HG02798 (cell line): ENCODE results near the gene CMIP.

ENCODE experiments used
- ATAC-seq: cut with Tn5 transposase; IDR thresholded peaks from one replicate; pipeline ENCODE4 v1.9.1; 2021; ENCODE audit warnings: mild to moderate bottlenecking; ENCODE audit not compliant: unreplicated experiment, poor library complexity

The CMIP gene

GRCh38 chr16:81491541-81492188 lies 47.1 kb downstream of the CMIP start:
- no peak for ATAC-seq

GRCh38 chr16:81492311-81492761 lies 47.7 kb downstream of the CMIP start:
- no peak for ATAC-seq

GRCh38 chr16:81492965-81493754 lies 48.6 kb downstream of the CMIP start:
- no peak for ATAC-seq

GRCh38 chr16:81493755-81494433 lies 49.3 kb downstream of the CMIP start:
- ATAC-seq, result no peak

- no peak for ATAC-seq
Observed at GRCh38 chr16:81494434-81494806, 49.8 kb downstream of the CMIP start.

- no peak for ATAC-seq
Observed at GRCh38 chr16:81494888-81495287, 50.3 kb downstream of the CMIP start.

- no peak for ATAC-seq
Observed at GRCh38 chr16:81495321-81496234, 51.0 kb downstream of the CMIP start.

- no peak for ATAC-seq
Observed at GRCh38 chr16:81496321-81496720, 51.7 kb downstream of the CMIP start.

GRCh38 chr16:81496742-81497141 lies 52.1 kb downstream of the CMIP start:
- ATAC-seq, result no peak

- ATAC-seq, result no peak
Observed at GRCh38 chr16:81497690-81498089, 53.1 kb downstream of the CMIP start.

- ATAC-seq, result no peak
Observed at GRCh38 chr16:81498351-81498750, 53.7 kb downstream of the CMIP start.

GRCh38 chr16:81499576-81500380 lies 55.2 kb downstream of the CMIP start:
- ATAC-seq, result no peak

- no peak for ATAC-seq
Observed at GRCh38 chr16:81500833-81501521, 56.4 kb downstream of the CMIP start.

- no peak for ATAC-seq
Observed at GRCh38 chr16:81502396-81503070, 57.9 kb downstream of the CMIP start.

- peak; percentile 84 for ATAC-seq
Observed at GRCh38 chr16:81505011-81505661, 60.5 kb downstream of the CMIP start.

GRCh38 chr16:81509404-81509803 lies 64.8 kb downstream of the CMIP start:
- no peak for ATAC-seq

- ATAC-seq, result no peak
Observed at GRCh38 chr16:81510016-81510415, 65.4 kb downstream of the CMIP start.

GRCh38 chr16:81511371-81511770 lies 66.8 kb downstream of the CMIP start:
- no peak for ATAC-seq
